Measurements from ENCODE around the gene ALX4. TPM values are rescaled to one million over a fixed set of nuclear protein-coding genes. Genes with fewer than 3 reads are reported as not detected.

The ALX4 gene
- total and polyA plus RNA-seq, 2 donors (not counting 3 experiments of a cell fraction or from before 2014, with no cell fraction given): not detected

DNA sequence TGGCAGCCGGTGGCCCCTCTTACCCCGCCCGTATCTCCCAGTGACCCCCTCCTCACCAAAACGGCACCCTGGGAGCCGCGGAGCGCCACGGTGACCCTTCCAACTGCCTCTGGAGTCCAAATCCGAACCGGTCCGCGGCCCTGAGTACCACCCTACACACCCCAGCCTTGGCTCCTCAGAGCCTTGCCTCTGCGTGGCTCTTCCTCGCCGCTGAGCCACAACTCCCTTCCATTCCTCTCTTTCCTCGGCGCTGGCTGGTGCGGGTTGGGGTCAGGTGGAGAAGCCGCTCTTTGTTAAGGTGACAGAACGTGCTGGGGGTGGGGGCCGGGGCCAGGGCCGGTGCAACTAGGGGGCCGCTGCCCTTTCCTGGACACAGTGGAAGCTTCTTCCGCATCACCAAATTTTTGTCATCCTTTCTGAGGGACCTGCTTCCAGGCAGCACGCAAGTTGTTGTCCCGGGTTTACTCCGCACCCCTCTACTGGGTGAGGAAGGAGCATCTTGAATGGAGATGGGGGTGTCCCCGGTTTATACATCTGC lies 6.5 kb downstream of the ALX4 start:
- dilution Hi-C loops (cut with MboI; ENCODE audit: extremely low pct_ligation_motif_present, low sequenced_read_pairs): no loop called here
- BruUV-seq (replicated peaks): no TSS peak
- intact Hi-C loops (cut with micrococcal nuclease): no loop called here
- no peaks in the 10 kb centered on the region for H3K79me2 ChIP-seq (ENCODE audit: control insufficient read depth, insufficient read depth, low read length)
- H3K27ac ChIP-seq (ENCODE audit: insufficient read depth, low read depth, low read length): no peak overlapping the region
- TF ChIP-seq POLR2AphosphoS5 (IDR thresholded peaks at IDR 0.05; ENCODE audit: insufficient read depth, low read depth, low read length) (no peak), POLR2A (IDR thresholded peaks at IDR 0.05; ENCODE audit: low read depth, low read length) (no peak), GATA2 (IDR thresholded peaks at IDR 0.05; ENCODE audit: insufficient read depth, insufficient read length, low read depth, low read length) (no peak), EZH2 (IDR thresholded peaks at IDR 0.05; ENCODE audit: borderline replicate concordance, low read depth, low read length, severe bottlenecking) (no peak), FOS (IDR thresholded peaks at IDR 0.05; ENCODE audit: borderline replicate concordance, insufficient read depth, low read length) (no peak), JUN (IDR thresholded peaks at IDR 0.05; ENCODE audit: borderline replicate concordance, insufficient read depth, insufficient read length, low read depth) (no peak), MYC (IDR thresholded peaks at IDR 0.05; ENCODE audit: low read depth, low read length) (no peak)
- TF ChIP-seq, protein P1, sequence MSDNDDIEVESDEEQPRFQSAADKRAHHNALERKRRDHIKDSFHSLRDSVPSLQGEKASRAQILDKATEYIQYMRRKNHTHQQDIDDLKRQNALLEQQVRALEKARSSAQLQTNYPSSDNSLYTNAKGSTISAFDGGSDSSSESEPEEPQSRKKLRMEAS (IDR thresholded peaks at IDR 0.05; ENCODE audit: insufficient read depth, insufficient read length): no peak
- TF ChIP-seq, protein P2, sequence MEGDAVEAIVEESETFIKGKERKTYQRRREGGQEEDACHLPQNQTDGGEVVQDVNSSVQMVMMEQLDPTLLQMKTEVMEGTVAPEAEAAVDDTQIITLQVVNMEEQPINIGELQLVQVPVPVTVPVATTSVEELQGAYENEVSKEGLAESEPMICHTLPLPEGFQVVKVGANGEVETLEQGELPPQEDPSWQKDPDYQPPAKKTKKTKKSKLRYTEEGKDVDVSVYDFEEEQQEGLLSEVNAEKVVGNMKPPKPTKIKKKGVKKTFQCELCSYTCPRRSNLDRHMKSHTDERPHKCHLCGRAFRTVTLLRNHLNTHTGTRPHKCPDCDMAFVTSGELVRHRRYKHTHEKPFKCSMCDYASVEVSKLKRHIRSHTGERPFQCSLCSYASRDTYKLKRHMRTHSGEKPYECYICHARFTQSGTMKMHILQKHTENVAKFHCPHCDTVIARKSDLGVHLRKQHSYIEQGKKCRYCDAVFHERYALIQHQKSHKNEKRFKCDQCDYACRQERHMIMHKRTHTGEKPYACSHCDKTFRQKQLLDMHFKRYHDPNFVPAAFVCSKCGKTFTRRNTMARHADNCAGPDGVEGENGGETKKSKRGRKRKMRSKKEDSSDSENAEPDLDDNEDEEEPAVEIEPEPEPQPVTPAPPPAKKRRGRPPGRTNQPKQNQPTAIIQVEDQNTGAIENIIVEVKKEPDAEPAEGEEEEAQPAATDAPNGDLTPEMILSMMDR (IDR thresholded peaks at IDR 0.05; ENCODE audit: extremely low read depth in 1 of 2, insufficient read depth in 1 of 2, low read depth in 1 of 2, low read length in 2 of 2): no peak
- H3K9ac ChIP-seq (replicated peaks; ENCODE audit: extremely low read depth, insufficient read depth, low read length): no peak overlapping the region
- H3K9me3 ChIP-seq (replicated peaks; ENCODE audit: control insufficient read depth, insufficient read depth, low read length): no peaks in the 10 kb centered on the region
- POLR2A ChIA-PET: no interaction called here
- H4K20me1 ChIP-seq (replicated peaks; ENCODE audit: control insufficient read depth, extremely low read depth, insufficient read depth, low read length): no peaks in the 10 kb centered on the region
- H3K4me2 ChIP-seq (ENCODE audit: insufficient read depth, low read length): no peak overlapping the region
- CTCF ChIA-PET: no interaction called here
- no peaks in the 10 kb centered on the region for H3K36me3 ChIP-seq (ENCODE audit: control insufficient read depth in 2 of 2, extremely low read depth in 1 of 2, insufficient read depth in 2 of 2, low read length in 2 of 2)
- H3K27me3 ChIP-seq (ENCODE audit: control insufficient read depth in 2 of 2, insufficient read depth in 2 of 2, low read length in 2 of 2): peaks cover 70 to 79% of the 10 kb centered on the region in 2 experiments
- H3K4me3 ChIP-seq (replicated peaks in 1 of 3; ENCODE audit: insufficient read depth in 1 of 3, low read depth in 1 of 3, low read length in 3 of 3): no peak overlapping the region
- H3K9me1 ChIP-seq (replicated peaks; ENCODE audit: control insufficient read depth, extremely low read depth, insufficient read depth, low read length): no peaks in the 10 kb centered on the region
- peaks cover 7% of the 10 kb centered on the region for H3K4me1 ChIP-seq (ENCODE audit: control insufficient read depth, extremely low read depth, insufficient read depth, low read length)
- DNase-seq (ENCODE audit: low read depth, low spot score) (no peak), FAIRE-seq (no peak)
- no peak overlapping the region for H2AFZ ChIP-seq (ENCODE audit: low read depth, low read length)

All from endothelial cell of umbilical vein (primary cell).